ENCODE data around the gene OXSR1. TPM values are rescaled to one million over a fixed set of nuclear protein-coding genes. Genes with fewer than 3 reads are reported as not detected.

Gene OXSR1
- total RNA-seq, 1 donor from 2014 or later = 41.1 TPM

- Mint-ChIP-seq H3K4me1 (ENCODE audit: unreplicated experiment) (no peaks in the 10 kb centered on the region), H3K27ac (no peak overlapping the region), H3K36me3 (peaks cover 15% of the 10 kb centered on the region), H3K4me3 (no peak overlapping the region), H3K27me3 (no peaks in the 10 kb centered on the region), H3K9me3 (no peaks in the 10 kb centered on the region)
- no peak for TF ChIP-seq CTCF (conservative IDR thresholded peaks at IDR 0.05)
- peak; percentile 59 for DNase-seq (ENCODE audit: extremely low spot score, unreplicated experiment)
Observed at GRCh38 chr3:38121832-38122461, 43.4 kb upstream of the OXSR1 start.

- DNase-seq (ENCODE audit: extremely low spot score, unreplicated experiment) = peak; percentile 48
- no peaks in the 10 kb centered on the region for H3K4me1 Mint-ChIP-seq (ENCODE audit: unreplicated experiment)
- no peak overlapping the region for H3K4me3 Mint-ChIP-seq
- no peak for TF ChIP-seq CTCF (conservative IDR thresholded peaks at IDR 0.05)
- H3K36me3 Mint-ChIP-seq = peaks cover 15% of the 10 kb centered on the region
- H3K27me3 Mint-ChIP-seq = no peaks in the 10 kb centered on the region
- H3K9me3 Mint-ChIP-seq = no peaks in the 10 kb centered on the region
- no peak overlapping the region for H3K27ac Mint-ChIP-seq
Observed at GRCh38 chr3:38122712-38123290, 42.5 kb upstream of the OXSR1 start.

GRCh38 chr3:38124324-38125122 is 40.8 kb upstream of the OXSR1 start:
- H3K9me3 Mint-ChIP-seq = no peaks in the 10 kb centered on the region
- no peak for TF ChIP-seq CTCF (conservative IDR thresholded peaks at IDR 0.05)
- H3K36me3 Mint-ChIP-seq = peaks cover 18% of the 10 kb centered on the region
- peak; percentile 43 for DNase-seq (ENCODE audit: extremely low spot score, unreplicated experiment)
- H3K27ac Mint-ChIP-seq = peak overlapping the region; percentile 54
- H3K4me1 Mint-ChIP-seq (ENCODE audit: unreplicated experiment) = no peaks in the 10 kb centered on the region
- H3K27me3 Mint-ChIP-seq = no peaks in the 10 kb centered on the region
- no peak overlapping the region for H3K4me3 Mint-ChIP-seq

GRCh38 chr3:38125305-38126120 is 39.8 kb upstream of the OXSR1 start:
- Mint-ChIP-seq H3K27ac (peak overlapping the region; percentile 54), H3K36me3 (peaks cover 24% of the 10 kb centered on the region), H3K27me3 (no peaks in the 10 kb centered on the region), H3K9me3 (no peaks in the 10 kb centered on the region), H3K4me1 (ENCODE audit: unreplicated experiment) (no peaks in the 10 kb centered on the region), H3K4me3 (no peak overlapping the region)
- peak; percentile 55 for DNase-seq (ENCODE audit: extremely low spot score, unreplicated experiment)
- no peak for TF ChIP-seq CTCF (conservative IDR thresholded peaks at IDR 0.05)

- no peak overlapping the region for H3K27ac Mint-ChIP-seq
- TF ChIP-seq CTCF (conservative IDR thresholded peaks at IDR 0.05) = no peak
- H3K27me3 Mint-ChIP-seq = no peaks in the 10 kb centered on the region
- H3K9me3 Mint-ChIP-seq = no peaks in the 10 kb centered on the region
- peaks cover 24% of the 10 kb centered on the region for H3K36me3 Mint-ChIP-seq
- H3K4me3 Mint-ChIP-seq = no peak overlapping the region
- no peaks in the 10 kb centered on the region for H3K4me1 Mint-ChIP-seq (ENCODE audit: unreplicated experiment)
- DNase-seq (ENCODE audit: extremely low spot score, unreplicated experiment) = peak; percentile 55
Observed at GRCh38 chr3:38126121-38126892, 39.0 kb upstream of the OXSR1 start.
